Ovary (tissue), 3 donors: ENCODE data around the gene ZFP91.

ENCODE experiments used
- POLR2A ChIP-seq: fragments of 450-650 bp; IDR thresholded peaks from one replicate; pipeline ENCODE4 v1.6.1; 2017; ENCODE audit warnings: antibody characterized with exemption, mild to moderate bottlenecking, moderate library complexity
- TF ChIP-seq, protein P1 (sequence below), 3 donors: fragments of 450-650 bp in 2 of 3; fragments of 200-600 bp in 1 of 3; IDR thresholded peaks; one replicate each; pipeline versions ENCODE4 v1.5.1 to v1.8.0; 2016 to 2022; ENCODE audit warnings: antibody characterized with exemption in 3 of 3, mild to moderate bottlenecking in 1 of 3
- donor health status: DM: no; HTN: no; CAD: no.

DNA sequence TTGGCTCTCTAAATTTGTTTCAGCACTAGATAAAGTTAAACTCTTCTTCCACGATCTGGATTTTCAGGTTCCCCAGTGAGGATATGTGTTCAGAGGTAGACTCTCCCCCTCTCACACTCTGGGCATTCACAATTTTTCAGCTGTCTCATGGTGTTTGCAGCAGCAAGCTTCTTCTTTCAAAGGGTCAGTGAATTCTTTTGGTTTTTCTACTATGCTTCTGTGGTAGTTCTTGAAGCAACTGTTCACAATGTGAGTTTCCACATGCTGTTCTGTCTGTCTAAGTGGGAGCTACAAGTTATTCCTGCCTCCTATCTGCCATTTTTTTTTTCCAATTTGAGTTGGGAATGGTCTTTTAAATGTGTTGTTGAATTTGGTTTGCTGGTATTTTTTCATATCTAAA, 69.0 kb downstream of the ZFP91 start:
- TF ChIP-seq POLR2A, result no peak
- TF ChIP-seq, protein P1, sequence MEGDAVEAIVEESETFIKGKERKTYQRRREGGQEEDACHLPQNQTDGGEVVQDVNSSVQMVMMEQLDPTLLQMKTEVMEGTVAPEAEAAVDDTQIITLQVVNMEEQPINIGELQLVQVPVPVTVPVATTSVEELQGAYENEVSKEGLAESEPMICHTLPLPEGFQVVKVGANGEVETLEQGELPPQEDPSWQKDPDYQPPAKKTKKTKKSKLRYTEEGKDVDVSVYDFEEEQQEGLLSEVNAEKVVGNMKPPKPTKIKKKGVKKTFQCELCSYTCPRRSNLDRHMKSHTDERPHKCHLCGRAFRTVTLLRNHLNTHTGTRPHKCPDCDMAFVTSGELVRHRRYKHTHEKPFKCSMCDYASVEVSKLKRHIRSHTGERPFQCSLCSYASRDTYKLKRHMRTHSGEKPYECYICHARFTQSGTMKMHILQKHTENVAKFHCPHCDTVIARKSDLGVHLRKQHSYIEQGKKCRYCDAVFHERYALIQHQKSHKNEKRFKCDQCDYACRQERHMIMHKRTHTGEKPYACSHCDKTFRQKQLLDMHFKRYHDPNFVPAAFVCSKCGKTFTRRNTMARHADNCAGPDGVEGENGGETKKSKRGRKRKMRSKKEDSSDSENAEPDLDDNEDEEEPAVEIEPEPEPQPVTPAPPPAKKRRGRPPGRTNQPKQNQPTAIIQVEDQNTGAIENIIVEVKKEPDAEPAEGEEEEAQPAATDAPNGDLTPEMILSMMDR (IDR thresholded peaks at IDR 0.05), result no peak
